GM23248 (cell line): ENCODE data around the gene S100A13. TPM values are rescaled to one million over a fixed set of nuclear protein-coding genes. Genes with fewer than 3 reads are reported as not detected.

ENCODE experiments used
- DNase-seq: peaks from one replicate; pipeline ENCODE4 v3.0.0-alpha.2; 2015
- H2AFZ ChIP-seq: fragments of 200-600 bp; sonication (generic); 2 replicates; pipeline ENCODE4 v1.6.1; 2016; ENCODE audit warnings: antibody characterized with exemption
- H3F3A ChIP-seq: fragments of 200-600 bp; sonication (generic); 2 replicates; pipeline ENCODE4 v1.6.1; 2016; ENCODE audit warnings: mild to moderate bottlenecking, antibody characterized with exemption, mixed run types; ENCODE audit not compliant: insufficient read depth
- H3K27ac ChIP-seq: fragments of 200-600 bp; sonication (generic); 2 replicates; pipeline ENCODE4 v1.5.1; 2016; ENCODE audit warnings: mild to moderate bottlenecking
- H3K27me3 ChIP-seq: fragments of 200-600 bp; sonication (generic); replicated peaks from 2 replicates; pipeline ENCODE4 v1.6.1; 2016; ENCODE audit warnings: mild to moderate bottlenecking; ENCODE audit not compliant: insufficient read depth
- H3K36me3 ChIP-seq: fragments of 200-600 bp; sonication (generic); 2 replicates; pipeline ENCODE4 v1.6.1; 2016; ENCODE audit warnings: low read depth, mild to moderate bottlenecking
- H3K4me1 ChIP-seq: fragments of 200-600 bp; sonication (generic); 2 replicates; pipeline ENCODE4 v1.6.1; 2016; ENCODE audit warnings: mild to moderate bottlenecking; ENCODE audit not compliant: insufficient read depth
- H3K4me2 ChIP-seq: fragments of 200-600 bp; sonication (generic); one replicate; pipeline ENCODE4 v1.6.1; 2016; ENCODE audit warnings: mild to moderate bottlenecking; ENCODE audit not compliant: unreplicated experiment
- H3K4me3 ChIP-seq: fragments of 200-600 bp; sonication (generic); 2 replicates; pipeline ENCODE4 v1.5.1; 2016; ENCODE audit warnings: mild to moderate bottlenecking
- H3K79me2 ChIP-seq: fragments of 200-600 bp; sonication (generic); 2 replicates; pipeline ENCODE4 v1.6.1; 2016; ENCODE audit warnings: mild to moderate bottlenecking; ENCODE audit not compliant: insufficient read depth
- H3K9ac ChIP-seq: fragments of 200-600 bp; sonication (generic); 2 replicates; pipeline ENCODE4 v1.6.1; 2016; ENCODE audit warnings: mild to moderate bottlenecking
- H3K9me2 ChIP-seq: fragments of 200-600 bp; sonication (generic); 2 replicates; pipeline ENCODE4 v1.6.1; 2016; ENCODE audit warnings: mixed run types, mild to moderate bottlenecking, moderate library complexity; ENCODE audit not compliant: insufficient read depth
- H3K9me3 ChIP-seq: fragments of 200-600 bp; sonication (generic); one replicate; pipeline ENCODE4 v1.6.1; 2017; ENCODE audit warnings: low read depth
- H4K20me1 ChIP-seq: fragments of 200-600 bp; sonication (generic); 2 replicates; pipeline ENCODE4 v1.6.0; 2016; ENCODE audit not compliant: insufficient read depth
- EZH2 ChIP-seq: fragments of 200-600 bp; sonication (generic); IDR thresholded peaks from 2 replicates; pipeline ENCODE4 v1.6.1; 2018; ENCODE audit warnings: antibody characterized with exemption, mild to moderate bottlenecking; ENCODE audit not compliant: insufficient read depth, poor library complexity, severe bottlenecking
- EZH2phosphoT487 ChIP-seq: fragments of 200-600 bp; sonication (generic); IDR thresholded peaks from 2 replicates; pipeline ENCODE4 v1.6.1; 2018; ENCODE audit warnings: antibody characterized with exemption, moderate library complexity, mild to moderate bottlenecking, low read depth; ENCODE audit not compliant: insufficient read depth
- WGBS, 2 experiments: methylation state at CpG; one replicate each; pipeline ENCODE4 v1.1.6; 2015 to 2017; ENCODE audit warnings: low lambda C conversion rate in 2 of 2, low coverage in 1 of 2; ENCODE audit errors: missing lambda C conversion rate in 2 of 2; 5-methylcytosine and 5-hydroxymethylcytosine counted together
- in situ Hi-C: fragments of 300-500 bp; cut with MboI; formaldehyde crosslinking; loops from 2 replicates; pipeline ENCODE4 v1.15.0; 2020
- polyA plus RNA-seq: library from polyadenylated mRNA; unstranded; fragments of >200 nt; fragmentation: Nextera tagmentation; extraction: Ambion mirVana; gene quantifications from 2 replicates; pipeline ENCODE4 v1.2.1, GENCODE V29; 2016
- total RNA-seq: library from RNA; depleted of rRNA; stranded (reverse); fragments of >200 nt; shearing (Covaris generic); gene quantifications from 2 replicates; pipeline ENCODE4 v1.2.3, GENCODE V29; 2014

The S100A13 gene
- total and polyA plus RNA-seq, 2 experiments from 2014 or later: 159 to 552 TPM

DNA sequence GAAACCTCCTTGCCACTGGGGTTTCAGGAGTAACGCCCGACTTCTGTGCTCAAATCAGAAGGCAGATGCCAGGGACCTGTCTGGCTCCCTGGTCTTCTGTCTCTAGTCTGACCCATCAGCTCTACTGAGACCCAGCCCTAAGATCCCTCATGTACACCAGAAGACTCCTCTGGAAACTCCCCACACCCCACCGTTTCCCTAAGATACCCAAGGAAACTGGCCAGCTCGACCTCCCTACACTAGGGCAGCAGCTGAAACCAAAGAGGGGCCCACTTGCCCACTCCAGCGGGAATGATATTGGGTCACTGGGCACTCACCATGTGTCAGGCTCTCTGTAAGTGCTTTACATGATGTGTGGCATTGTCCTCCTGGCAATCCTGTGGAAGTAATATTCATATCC is 13.9 kb downstream of the S100A13 start:
- Histone ChIP-seq H3K27me3 (no peaks in the 10 kb centered on the region), H3K9me3 (no peaks in the 10 kb centered on the region), H3K79me2 (peaks cover 48% of the 10 kb centered on the region), H3F3A (peaks cover 41% of the 10 kb centered on the region), H3K4me3 (peak overlapping the region; percentile 96), H3K4me1 (peaks cover 42% of the 10 kb centered on the region), H3K27ac (peak overlapping the region; percentile 76), H3K9me2 (no peaks in the 10 kb centered on the region), H3K36me3 (0 out of 2 replicates have a peak, but pooled peaks cover under 1% of the 10 kb centered on the region), H2AFZ (peak overlapping the region; percentile 73), H3K4me2 (peak overlapping the region; percentile 93), H4K20me1 (no peaks in the 10 kb centered on the region), H3K9ac (peak overlapping the region; percentile 97)
- in situ Hi-C loops: no loop called here
- no peak for TF ChIP-seq EZH2
- no peak for TF ChIP-seq EZH2phosphoT487
- DNase-seq: no peak
- 78 to 86% methylated on average over 5 of the region's 5 CpGs for WGBS, 2 experiments

GRCh38 chr1:153612755-153613331 is 14.5 kb downstream of the S100A13 start, which contains the start of gene S100A16:
Gene S100A16 (minus strand): TSS chr1:153613137. CDS start chr1:153608151, 4,986 bp downstream.
- Histone ChIP-seq H3K27ac (peak within 1 kb of the TSS; percentile 76), H3K4me1 (peaks cover 44% of the 10 kb centered on the region), H2AFZ (peak within 1 kb of the TSS; percentile 73), H3K4me2 (peak within 1 kb of the TSS; percentile 93), H3K9me3 (no peaks in the 10 kb centered on the region), H3K27me3 (no peaks in the 10 kb centered on the region), H3K36me3 (no peaks in the 10 kb centered on the region), H4K20me1 (no peaks in the 10 kb centered on the region), H3F3A (peaks cover 36% of the 10 kb centered on the region), H3K9me2 (no peaks in the 10 kb centered on the region), H3K4me3 (peak within 1 kb of the TSS; percentile 96), H3K9ac (peak within 1 kb of the TSS; percentile 97), H3K79me2 (peaks cover 54% of the 10 kb centered on the region)
- TF ChIP-seq EZH2phosphoT487 (no peak), EZH2 (no peak)
- DNase-seq: peak; percentile 90
- WGBS, 2 experiments: 1% methylated on average over 9 of the region's 9 CpGs
- in situ Hi-C loops: no loop called here

GRCh38 chr1:153612111-153612754 is 15.1 kb downstream of the S100A13 start:
- peaks cover 60% of the 10 kb centered on the region for H3K79me2 ChIP-seq
- peaks cover 30% of the 10 kb centered on the region for H3F3A ChIP-seq
- no peaks in the 10 kb centered on the region for H4K20me1 ChIP-seq
- peak overlapping the region; percentile 96 for H3K4me3 ChIP-seq
- H3K36me3 ChIP-seq: peaks cover 3% of the 10 kb centered on the region; the same call in 1 of the 2 replicates
- peak overlapping the region; percentile 76 for H3K27ac ChIP-seq
- peaks cover 38% of the 10 kb centered on the region for H3K4me1 ChIP-seq
- H3K9me2 ChIP-seq: no peaks in the 10 kb centered on the region
- no peaks in the 10 kb centered on the region for H3K27me3 ChIP-seq
- H3K4me2 ChIP-seq: peak overlapping the region; percentile 93
- 1 to 3% methylated on average over 11 of the region's 11 CpGs for WGBS, 2 experiments
- in situ Hi-C loops: no loop called here
- TF ChIP-seq EZH2: no peak
- TF ChIP-seq EZH2phosphoT487: no peak
- DNase-seq: peak; percentile 42
- peak overlapping the region; percentile 73; the same call in 1 of the 2 replicates for H2AFZ ChIP-seq
- H3K9ac ChIP-seq: peak overlapping the region; percentile 97
- no peaks in the 10 kb centered on the region for H3K9me3 ChIP-seq

GRCh38 chr1:153611356-153611755 is 15.9 kb downstream of the S100A13 start:
- H3K9ac ChIP-seq: peak overlapping the region; percentile 97
- H3K27me3 ChIP-seq: no peaks in the 10 kb centered on the region
- peak overlapping the region; percentile 96 for H3K4me3 ChIP-seq
- H3K27ac ChIP-seq: peak overlapping the region; percentile 76
- DNase-seq: peak; percentile 53
- H2AFZ ChIP-seq: no peak overlapping the region
- H3K9me2 ChIP-seq: no peaks in the 10 kb centered on the region
- peaks cover 12% of the 10 kb centered on the region for H3K36me3 ChIP-seq
- no peaks in the 10 kb centered on the region for H4K20me1 ChIP-seq
- TF ChIP-seq EZH2phosphoT487: no peak
- TF ChIP-seq EZH2: no peak
- H3K9me3 ChIP-seq: no peaks in the 10 kb centered on the region
- in situ Hi-C loops: no loop called here
- peaks cover 31% of the 10 kb centered on the region for H3F3A ChIP-seq
- peaks cover 32% of the 10 kb centered on the region for H3K4me1 ChIP-seq
- peaks cover 68% of the 10 kb centered on the region for H3K79me2 ChIP-seq
- 35 to 44% methylated on average over 1 of the region's 1 CpG for WGBS, 2 experiments
- peak overlapping the region; percentile 93 for H3K4me2 ChIP-seq
